PC-9 (cell line): Measurements from ENCODE around the gene PCDHA1. TPM values are rescaled to one million over a fixed set of nuclear protein-coding genes. Genes with fewer than 3 reads are reported as not detected.

Experiments
- BruUV-seq: library from RNA; stranded (reverse); fragments of 400-500 nt; replicated peaks from 2 replicates; lab custom pipeline; 2021; lab: Mats Ljungman, UMichigan
- CTCF ChIA-PET: fragments of 300-600 bp; sonication (Branson Sonifier 250); formaldehyde crosslinking; loops from one replicate; lab custom pipeline; 2022; ENCODE audit warnings: antibody characterized with exemption; lab: Charles Lee
- POLR2A ChIA-PET: fragments of 300-600 bp; sonication (Branson Sonifier 250); formaldehyde crosslinking; loops from one replicate; lab custom pipeline; 2022; ENCODE audit warnings: antibody characterized with exemption; ENCODE audit not compliant: unreplicated experiment; lab: Charles Lee
- DNase-seq, 2 experiments: peaks; one replicate each; pipeline versions ENCODE4 v3.0.0 to v3.0.0-alpha.2; 2015 to 2022; ENCODE audit warnings: mixed read lengths in 1 of 2
- H2AFZ ChIP-seq: fragments of 200-600 bp; sonication (generic); 2 replicates; pipeline ENCODE4 v1.8.1; 2017; ENCODE audit warnings: antibody characterized with exemption
- H3F3A ChIP-seq: fragments of 200-600 bp; sonication (generic); 2 replicates; pipeline ENCODE4 v1.8.1; 2017; ENCODE audit warnings: antibody characterized with exemption, mild to moderate bottlenecking, low read depth; ENCODE audit not compliant: insufficient read depth
- H3K27ac ChIP-seq: fragments of 200-600 bp; sonication (generic); 2 replicates; pipeline ENCODE4 v1.6.1; 2016; ENCODE audit warnings: mixed run types
- H3K27me3 ChIP-seq: fragments of 200-600 bp; sonication (generic); 2 replicates; pipeline ENCODE4 v1.6.1; 2016; ENCODE audit warnings: low read depth, mixed run types; ENCODE audit not compliant: insufficient read depth
- H3K36me3 ChIP-seq: fragments of 200-600 bp; sonication (generic); 2 replicates; pipeline ENCODE4 v1.6.1; 2016; ENCODE audit warnings: low read depth, mixed run types
- H3K4me1 ChIP-seq: fragments of 200-600 bp; sonication (generic); replicated peaks from 2 replicates; pipeline ENCODE4 v1.6.1; 2016; ENCODE audit warnings: mixed run types; ENCODE audit not compliant: insufficient read depth
- H3K4me2 ChIP-seq: fragments of 200-600 bp; sonication (generic); 2 replicates; pipeline ENCODE4 v1.6.1; 2017; ENCODE audit warnings: mixed run types
- H3K4me3 ChIP-seq: fragments of 200-600 bp; sonication (generic); 2 replicates; pipeline ENCODE4 v1.6.1; 2016; ENCODE audit warnings: mixed run types
- H3K79me2 ChIP-seq: fragments of 200-600 bp; sonication (generic); 2 replicates; pipeline ENCODE4 v1.6.1; 2017; ENCODE audit warnings: low read depth, mixed run types
- H3K9me2 ChIP-seq: fragments of 200-600 bp; sonication (generic); 2 replicates; pipeline ENCODE4 v1.8.1; 2017; ENCODE audit warnings: mild to moderate bottlenecking; ENCODE audit not compliant: insufficient read depth
- H3K9me3 ChIP-seq: fragments of 200-600 bp; sonication (generic); 2 replicates; pipeline ENCODE4 v1.8.1; 2016; ENCODE audit warnings: low read depth; ENCODE audit not compliant: insufficient read depth
- H4K20me1 ChIP-seq: fragments of 200-600 bp; sonication (generic); 2 replicates; pipeline ENCODE4 v1.8.1; 2017; ENCODE audit not compliant: insufficient read depth
- CTCF ChIP-seq: fragments of 200-600 bp; sonication (generic); conservative IDR thresholded peaks from 2 replicates; pipeline ENCODE4 v1.6.1; 2017; ENCODE audit warnings: mixed run types, antibody characterized with exemption, mild to moderate bottlenecking, moderate library complexity
- EZH2 ChIP-seq: fragments of 200-600 bp; sonication (generic); IDR thresholded peaks from 2 replicates; pipeline ENCODE4 v1.8.0; 2017; ENCODE audit warnings: antibody characterized with exemption, low read depth
- intact Hi-C: fragments of 100-400 bp; cut with micrococcal nuclease; formaldehyde crosslinking; loops from one replicate; pipeline ENCODE4 v1.10.0; 2022; ENCODE audit not compliant: unreplicated experiment
- total RNA-seq: library from RNA; stranded (reverse); gene quantifications from 2 replicates; pipeline ENCODE4 v1.2.3, GENCODE V29; 2021

The PCDHA1 gene
- total RNA-seq, 1 experiment from 2014 or later: not detected

DNA sequence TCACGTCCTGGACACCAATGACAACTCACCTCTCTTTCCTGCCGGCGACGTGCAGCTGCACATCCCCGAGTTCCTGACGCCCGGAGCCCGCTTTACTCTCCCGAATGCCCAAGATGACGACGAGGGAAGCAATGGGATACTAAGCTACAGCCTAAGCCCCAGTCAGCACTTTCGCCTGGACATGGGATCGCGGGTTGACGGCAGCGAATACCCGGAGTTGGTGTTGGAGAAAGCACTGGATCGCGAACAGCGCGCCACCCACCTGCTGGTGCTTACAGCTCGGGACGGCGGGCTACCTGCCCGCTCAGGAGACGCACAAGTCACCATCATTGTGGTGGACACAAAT lies 141.3 kb downstream of the PCDHA1 start:
- H3K79me2 ChIP-seq: no peaks in the 10 kb centered on the region
- H3K4me2 ChIP-seq: peak overlapping the region; percentile 63
- no TSS peak for BruUV-seq

DNA sequence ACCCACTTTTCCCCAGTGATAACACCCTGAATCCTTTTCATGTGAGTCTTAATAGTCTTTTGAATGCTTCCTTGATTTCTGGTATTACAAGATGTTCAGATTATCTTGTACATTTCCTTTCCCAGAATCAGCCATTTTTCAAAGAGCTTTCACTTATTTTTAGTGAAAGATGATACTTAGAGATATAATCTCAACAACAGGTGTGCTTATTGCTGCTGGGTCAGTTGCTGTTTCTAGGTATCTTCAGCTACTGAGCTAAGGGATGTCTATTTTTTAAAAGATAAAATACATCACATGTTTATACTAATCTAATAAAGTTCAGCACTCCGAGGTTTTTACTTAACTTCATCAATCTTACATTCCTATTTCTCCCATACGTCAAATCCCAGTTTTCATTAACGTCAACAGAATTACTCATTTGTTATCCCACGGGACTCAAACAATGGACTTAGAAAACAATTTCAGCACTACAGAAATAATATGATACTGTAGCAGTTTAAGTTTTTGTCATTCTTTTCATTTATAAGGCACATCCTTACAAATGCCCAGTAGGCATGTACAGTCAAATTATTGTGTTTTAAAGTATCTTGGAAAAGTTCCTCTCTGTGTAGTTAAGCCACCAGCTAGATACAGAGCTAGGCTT lies 149.1 kb downstream of the PCDHA1 start:
- intact Hi-C loops: no loop called here
- H4K20me1 ChIP-seq: no peaks in the 10 kb centered on the region
- H3K4me1 ChIP-seq: no peaks in the 10 kb centered on the region
- TF ChIP-seq CTCF (no peak), EZH2 (no peak)
- no peaks in the 10 kb centered on the region for H3K79me2 ChIP-seq
- H3F3A ChIP-seq: no peaks in the 10 kb centered on the region
- no peaks in the 10 kb centered on the region; the same call in 1 of the 2 replicates for H3K9me3 ChIP-seq
- no peaks in the 10 kb centered on the region for H3K27me3 ChIP-seq
- H2AFZ ChIP-seq: no peak overlapping the region
- no peaks in the 10 kb centered on the region for H3K9me2 ChIP-seq
- BruUV-seq: no TSS peak
- no peak overlapping the region for H3K27ac ChIP-seq
- POLR2A ChIA-PET: no interaction called here
- no peak overlapping the region for H3K4me2 ChIP-seq
- no peak overlapping the region for H3K4me3 ChIP-seq
- CTCF ChIA-PET: no interaction called here
- no peak for DNase-seq
- no peaks in the 10 kb centered on the region for H3K36me3 ChIP-seq

More for the DNA sequence above, 141.3 kb downstream of the PCDHA1 start:
- H3K9me3 ChIP-seq: no peaks in the 10 kb centered on the region
- no peaks in the 10 kb centered on the region for H3K36me3 ChIP-seq
- H3K4me1 ChIP-seq: no peaks in the 10 kb centered on the region
- H3K4me3 ChIP-seq: peak overlapping the region; percentile 35; the same call in 1 of the 2 replicates
- no peaks in the 10 kb centered on the region for H3K9me2 ChIP-seq
- POLR2A ChIA-PET: no interaction called here
- CTCF ChIA-PET: interaction anchor here (0.6 to 2.4 kb wide), 3 partner anchors 10 to 113 kb away, joined by 3 to 26 read pairs (median 4); no protein-coding TSS in a partner anchor
- no peaks in the 10 kb centered on the region for H3F3A ChIP-seq
- H3K27me3 ChIP-seq: no peaks in the 10 kb centered on the region
- H3K27ac ChIP-seq: no peak overlapping the region
- no peak for DNase-seq
- peak overlapping the region; percentile 67; the same call in 1 of the 2 replicates for H2AFZ ChIP-seq
- intact Hi-C loops: loop anchor here (2.0 to 5.0 kb wide), 2 partner anchors 58 to 60 kb away; partner anchors contain the start of gene PCDHA11
- H4K20me1 ChIP-seq: no peaks in the 10 kb centered on the region
- no peak for TF ChIP-seq EZH2
- TF ChIP-seq CTCF: no peak

DNA sequence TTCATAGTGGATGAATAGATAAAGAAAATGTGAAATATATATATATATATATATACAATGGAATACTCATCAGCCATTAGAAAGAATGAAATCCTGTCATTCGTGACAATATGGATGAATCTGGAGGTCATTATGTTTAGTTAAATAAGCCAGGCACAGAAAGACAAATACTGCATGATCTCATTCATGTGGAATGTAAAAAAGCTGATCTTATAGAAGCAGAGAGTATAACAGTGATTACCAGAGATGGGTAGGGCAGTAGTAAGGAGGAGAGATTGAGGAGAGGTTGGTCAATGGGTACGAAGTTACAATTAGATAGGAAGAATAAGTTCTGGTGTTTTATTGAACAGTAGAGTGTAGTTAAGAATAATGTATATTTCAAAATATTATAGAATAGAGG lies 160.6 kb downstream of the PCDHA1 start:
- Histone ChIP-seq H3K9me3 (no peaks in the 10 kb centered on the region), H2AFZ (no peak overlapping the region), H4K20me1 (no peaks in the 10 kb centered on the region), H3K27me3 (no peaks in the 10 kb centered on the region), H3K79me2 (no peaks in the 10 kb centered on the region), H3K4me2 (no peak overlapping the region), H3K27ac (no peak overlapping the region), H3K36me3 (no peaks in the 10 kb centered on the region), H3F3A (no peaks in the 10 kb centered on the region), H3K9me2 (no peaks in the 10 kb centered on the region), H3K4me1 (no peaks in the 10 kb centered on the region), H3K4me3 (no peak overlapping the region)
- no peak for DNase-seq
- POLR2A ChIA-PET: no interaction called here
- CTCF ChIA-PET: no interaction called here
- BruUV-seq: no TSS peak
- TF ChIP-seq EZH2 (no peak), CTCF (no peak)
- intact Hi-C loops: no loop called here
